Measurements from ENCODE around the gene RNF14.

Gene RNF14

GRCh38 chr5:141948812-141949211, 20.1 kb upstream of the RNF14 start:
- DNase-seq: no peak

GRCh38 chr5:141949511-141949910, 19.4 kb upstream of the RNF14 start:
- DNase-seq: no peak

GRCh38 chr5:141950207-141951005, 18.5 kb upstream of the RNF14 start:
- DNase-seq: no peak

GRCh38 chr5:141951332-141951781, 17.5 kb upstream of the RNF14 start:
- peak; percentile 22 for DNase-seq

DNA sequence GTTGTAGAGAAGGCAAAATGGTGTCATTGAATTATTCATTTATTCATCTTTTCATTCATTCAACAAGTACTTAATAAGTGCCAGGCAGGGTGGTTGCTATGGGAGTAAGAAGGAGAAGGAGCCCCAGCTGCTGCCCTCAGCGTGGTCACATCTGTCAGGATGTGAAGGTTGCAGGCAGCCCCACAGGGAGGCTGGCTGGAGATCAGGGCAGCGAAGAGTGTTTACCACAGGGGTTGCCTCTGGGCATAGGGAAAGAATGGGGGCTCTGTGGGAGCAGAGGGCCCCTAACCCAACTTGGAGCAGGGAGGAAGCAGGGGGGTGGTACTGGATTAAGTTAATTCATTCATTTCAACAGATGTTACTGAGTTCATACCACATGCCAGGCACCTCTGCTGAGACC, 16.9 kb upstream of the RNF14 start:
- DNase-seq: no peak

GRCh38 chr5:141954194-141954593, 14.7 kb upstream of the RNF14 start:
- no peak for DNase-seq

GRCh38 chr5:141957367-141957996, 11.4 kb upstream of the RNF14 start:
- no peak for DNase-seq

DNA sequence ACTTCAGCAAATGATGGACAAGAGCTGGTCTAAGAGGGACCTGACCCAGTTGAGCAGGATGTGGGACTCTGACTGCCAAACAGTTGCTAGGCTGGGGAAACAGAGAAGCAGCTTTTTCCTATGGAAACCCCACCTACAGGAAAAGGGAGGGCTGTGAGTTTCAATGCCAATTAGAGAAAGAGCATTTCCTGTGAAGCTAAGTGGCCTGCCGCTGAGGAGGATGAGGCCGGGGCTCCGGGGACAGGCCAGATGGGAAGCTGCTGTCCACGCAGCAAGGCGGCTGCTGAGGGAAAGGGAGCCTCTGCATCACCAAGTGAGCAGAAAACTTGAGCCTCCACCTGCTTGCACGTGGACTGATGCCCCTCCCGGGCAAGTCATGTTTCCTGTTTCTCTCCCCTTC, 10.8 kb upstream of the RNF14 start, which contains the start of gene PCDH12:
Gene PCDH12, minus strand, starts transcription at position 90 of the 400 bp plus-strand sequence. CDS start 351 bp downstream, outside the sequence.
- DNase-seq: peak; percentile 12

DNA sequence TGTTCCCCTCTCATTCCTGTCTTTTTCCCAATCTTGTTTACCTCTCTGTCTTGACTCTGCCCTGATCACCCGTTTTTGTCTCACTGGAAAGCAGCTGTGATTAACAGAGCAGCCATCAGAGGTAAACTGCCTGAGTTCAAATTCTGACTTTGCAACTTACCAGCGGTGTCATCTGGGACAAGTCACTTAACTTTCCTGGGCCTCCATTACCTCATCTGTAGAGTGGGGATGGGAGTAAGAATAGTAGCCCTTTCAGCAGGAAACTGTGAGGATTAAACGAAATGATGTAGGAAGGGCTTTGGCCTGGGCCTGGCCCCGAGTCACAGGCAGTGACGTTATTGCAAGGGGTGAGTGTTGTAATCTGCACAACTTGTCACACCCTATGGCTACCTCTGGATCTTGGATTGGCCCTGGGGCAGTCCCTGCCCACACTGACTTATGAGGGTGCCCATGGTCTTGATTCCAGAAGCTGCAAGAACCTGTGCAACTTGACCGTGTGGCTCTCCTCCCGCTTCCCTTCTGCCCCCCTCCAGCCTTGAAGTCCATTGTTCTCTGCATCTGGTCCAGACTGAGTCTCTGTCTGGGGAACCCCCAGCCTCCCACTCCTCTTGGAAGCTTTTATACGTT, 10.2 kb upstream of the RNF14 start:
- no peak for DNase-seq

- DNase-seq: peak; percentile 25
Measured at GRCh38 chr5:141960018-141960417, 8.9 kb upstream of the RNF14 start.

DNA sequence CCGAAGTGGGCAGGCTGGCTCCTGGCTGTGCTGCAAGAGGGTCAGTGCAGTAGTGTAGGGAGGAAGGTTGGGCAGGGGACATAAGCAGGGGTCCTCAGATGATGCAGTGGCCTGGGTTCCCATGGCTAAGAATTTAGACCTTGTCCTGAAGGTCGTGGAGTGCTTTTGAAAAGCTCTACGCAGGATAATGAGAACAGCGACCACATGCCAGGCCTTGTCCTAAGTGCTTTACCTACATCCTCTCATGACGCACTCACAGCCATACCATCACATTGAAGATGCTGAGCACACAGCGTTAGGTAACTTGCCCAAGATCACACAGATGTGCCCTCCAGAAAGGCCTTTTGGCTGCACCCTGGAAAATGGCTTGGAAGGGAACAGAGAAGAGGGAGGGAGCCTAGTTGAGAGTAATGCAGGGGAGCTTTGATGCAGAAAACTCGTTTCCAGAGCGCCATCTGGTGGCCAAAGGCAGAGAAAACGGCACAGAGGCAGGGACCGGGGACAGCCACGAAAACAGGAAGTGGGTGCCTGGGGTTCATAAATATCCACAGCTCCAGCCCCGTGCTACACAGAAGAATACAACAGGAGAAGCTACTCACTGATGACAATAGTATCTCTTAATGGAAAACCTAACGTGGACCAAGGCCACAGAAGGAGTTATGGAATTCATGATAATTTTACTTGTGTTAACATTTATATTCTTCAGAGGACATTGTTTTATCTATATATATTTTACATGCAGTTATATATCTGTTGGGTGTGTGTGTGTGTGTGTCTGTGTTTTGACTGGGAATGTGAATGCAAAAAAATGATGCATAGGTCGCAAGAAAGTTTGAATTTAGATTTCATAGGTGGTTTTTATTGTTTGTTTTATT, 8.2 kb upstream of the RNF14 start:
- peak; percentile 91 for DNase-seq

- no peak for DNase-seq
Measured at GRCh38 chr5:141961466-141961865, 7.4 kb upstream of the RNF14 start.

- DNase-seq: no peak
Measured at GRCh38 chr5:141963701-141964100, 5.2 kb upstream of the RNF14 start.

- no peak for DNase-seq
Measured at GRCh38 chr5:141965071-141965470, 3.8 kb upstream of the RNF14 start.

DNA sequence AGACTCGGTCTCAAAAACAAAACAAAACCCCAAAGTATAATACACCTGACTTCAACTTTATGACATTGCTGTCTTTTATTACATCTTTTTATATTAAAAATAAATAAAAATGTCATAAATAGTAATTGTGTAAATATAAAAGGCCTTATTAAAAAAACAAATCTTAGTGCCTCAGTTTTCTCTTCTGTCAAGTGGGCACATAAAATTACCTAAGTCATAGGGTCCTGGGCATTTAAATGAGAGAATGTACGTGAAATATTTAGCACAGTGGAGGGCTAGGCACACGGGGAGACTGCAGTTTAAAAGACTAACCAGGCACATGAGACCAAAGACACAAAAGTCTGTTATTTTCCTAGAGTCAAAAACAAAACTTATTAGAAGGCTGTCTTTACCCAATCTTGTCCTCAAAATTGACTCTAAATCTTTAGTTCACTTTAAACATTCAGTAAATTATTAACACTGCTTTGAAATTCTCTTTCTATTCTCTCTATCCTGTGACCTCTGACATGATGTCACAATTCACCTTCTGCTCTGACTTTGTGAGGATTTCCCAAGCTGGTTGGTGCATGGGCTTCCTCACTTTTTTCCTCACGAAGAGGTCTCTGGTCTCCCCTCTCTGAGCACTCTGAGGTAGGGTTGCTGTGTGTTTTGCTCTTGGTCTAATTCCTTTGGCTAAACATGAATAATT, 2.5 kb upstream of the RNF14 start:
- no peak for DNase-seq

GRCh38 chr5:141966963-141967333, 2.0 kb upstream of the RNF14 start:
- DNase-seq: no peak

DNA sequence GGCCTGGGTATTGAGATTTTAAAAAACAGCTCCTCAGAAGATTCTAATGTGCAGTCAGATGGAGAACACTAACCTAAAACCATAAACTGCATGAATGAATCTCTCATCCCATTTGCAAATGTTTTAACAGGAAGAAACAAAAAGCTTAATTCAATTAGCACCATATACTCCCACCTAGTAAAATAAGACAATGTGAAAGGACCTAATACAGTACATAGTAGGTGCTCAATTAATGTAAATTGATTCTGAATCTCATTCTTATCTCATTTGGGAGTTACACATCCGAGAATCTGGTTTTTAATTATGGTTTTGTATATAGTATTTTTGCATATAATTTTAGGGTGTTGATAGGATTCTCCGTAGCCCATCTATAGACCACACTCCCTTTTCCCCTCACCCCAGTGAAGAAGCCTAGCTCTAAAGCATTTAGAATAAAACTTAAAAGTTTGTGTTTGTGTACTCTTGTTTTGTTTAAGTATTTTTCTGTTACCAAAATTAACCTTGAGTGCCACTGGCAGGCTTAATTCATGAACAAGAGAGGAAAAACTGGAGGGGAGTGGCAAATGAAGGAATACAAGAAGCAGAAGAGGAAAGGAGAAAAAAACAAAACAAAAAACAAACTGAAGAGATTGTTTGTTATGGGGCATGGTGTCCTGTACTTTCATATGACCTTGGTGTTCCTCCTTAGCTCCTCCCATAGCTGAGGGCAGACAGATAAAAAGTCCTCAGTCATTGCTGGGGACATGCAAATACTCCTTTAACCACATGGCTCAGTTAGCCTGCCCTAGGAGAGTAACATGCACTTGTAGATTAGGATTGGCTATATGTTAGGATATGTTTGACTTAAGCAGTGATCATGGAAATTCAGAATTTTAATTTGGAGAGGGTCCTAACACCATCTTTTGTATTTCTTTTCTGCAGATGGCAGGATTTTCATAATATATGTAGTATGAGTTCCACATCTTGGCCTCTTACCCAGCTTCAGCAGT, 1.2 kb downstream of the RNF14 start:
- DNase-seq: no peak

DNA sequence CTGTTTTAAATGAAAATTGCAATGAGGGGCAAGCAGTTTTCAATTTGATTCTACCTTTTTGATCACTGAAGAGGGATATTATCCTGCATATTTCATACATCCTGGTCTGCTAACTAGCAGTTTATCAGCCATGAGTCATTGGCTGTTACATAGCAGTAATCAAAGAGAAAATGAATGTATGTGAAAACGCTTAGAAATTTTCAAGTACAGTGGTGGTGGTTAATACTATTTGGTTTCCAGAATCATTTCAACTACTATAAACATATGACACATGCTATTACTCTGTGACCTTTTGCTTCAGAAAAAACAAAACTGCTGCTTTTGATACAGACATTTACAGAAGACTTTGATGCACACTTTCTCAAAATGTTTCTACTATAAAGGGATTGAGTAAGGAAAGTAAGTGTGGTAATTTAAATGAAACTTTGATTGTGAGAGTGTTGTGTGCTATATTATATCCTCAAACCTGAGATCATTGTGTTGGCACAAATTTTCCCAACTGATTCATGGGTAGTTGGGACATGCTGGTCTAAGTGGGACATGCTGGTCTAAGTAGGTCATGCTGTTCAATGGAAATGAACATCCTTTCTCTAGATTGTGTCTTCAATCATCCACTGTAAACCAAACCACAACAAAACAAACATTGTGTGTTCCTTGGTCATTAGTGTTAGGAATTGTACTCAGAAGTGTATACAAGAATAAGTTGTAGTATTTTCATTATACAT, 5.1 kb downstream of the RNF14 start:
- no peak for DNase-seq

DNA sequence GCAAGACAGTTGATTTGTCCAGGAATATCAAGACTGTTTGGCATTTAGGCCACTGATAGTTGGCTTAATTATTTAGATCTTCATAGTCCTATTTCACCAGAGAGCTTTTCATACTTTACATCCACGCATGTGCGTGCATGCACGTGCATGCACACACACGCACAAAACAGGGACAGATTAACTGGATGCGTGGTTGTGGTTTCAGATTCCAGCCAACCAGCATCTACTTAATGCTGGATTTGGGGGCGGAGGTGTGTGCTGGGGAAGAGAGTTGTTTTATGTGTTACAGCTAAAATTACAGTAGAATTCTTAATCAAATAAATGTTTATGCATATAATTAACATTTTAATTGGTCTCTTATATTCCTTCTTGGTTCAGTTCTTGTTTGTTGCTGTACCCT, 7.3 kb downstream of the RNF14 start:
- DNase-seq: no peak

DNA sequence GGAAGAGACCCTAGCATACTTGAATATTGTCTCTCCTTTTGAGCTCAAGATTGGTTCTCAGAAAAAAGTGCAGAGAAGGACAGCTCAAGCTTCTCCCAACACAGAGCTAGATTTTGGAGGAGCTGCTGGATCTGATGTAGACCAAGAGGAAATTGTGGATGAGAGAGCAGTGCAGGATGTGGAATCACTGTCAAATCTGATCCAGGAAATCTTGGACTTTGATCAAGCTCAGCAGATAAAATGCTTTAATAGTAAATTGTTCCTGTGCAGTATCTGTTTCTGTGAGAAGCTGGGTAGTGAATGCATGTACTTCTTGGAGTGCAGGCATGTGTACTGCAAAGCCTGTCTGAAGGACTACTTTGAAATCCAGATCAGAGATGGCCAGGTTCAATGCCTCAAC, 9.5 kb downstream of the RNF14 start:
- no peak for DNase-seq

Measured in CD4-positive, alpha-beta T cell treated with Interleukin-12 subunit alpha and Interleukin-12 subunit beta, for 1 hour (primary cell).